Cardiac muscle cell (in vitro differentiated cells and primary cell): Measurements from ENCODE around the gene KATNA1. TPM values are rescaled to one million over a fixed set of nuclear protein-coding genes. Genes with fewer than 3 reads are reported as not detected.
A peak's percentile ranks its signal among the peaks of the same experiment; 100 is the strongest.
"Not testable (repeated sequence)": the region's sequence is repeated elsewhere in the genome, so short reads cannot be mapped to it uniquely, and the experiment has no call there.

ENCODE experiments used
- DNase-seq, 2 donors: peaks; one replicate each; pipeline versions ENCODE4 v3.0.0 to v3.0.0-alpha.2; 2010 to 2017; ENCODE audit warnings: low read depth in 1 of 2, low spot score in 1 of 2
- H3K27ac ChIP-seq: fragments of 200-600 bp; sonication (generic); 2 replicates; pipeline ENCODE4 v1.5.1; 2016
- H3K27me3 ChIP-seq: fragments of 200-600 bp; sonication (generic); 2 replicates; pipeline ENCODE4 v1.6.0; 2016; ENCODE audit warnings: control low read depth
- H3K36me3 ChIP-seq: fragments of 200-600 bp; sonication (generic); 2 replicates; pipeline ENCODE4 v1.5.1; 2016; ENCODE audit warnings: control low read depth
- H3K4me1 ChIP-seq: fragments of 200-600 bp; sonication (generic); 2 replicates; pipeline ENCODE4 v1.8.1; 2017; ENCODE audit warnings: low read depth, mild to moderate bottlenecking, mixed run types
- H3K4me3 ChIP-seq: fragments of 200-600 bp; sonication (generic); 2 replicates; pipeline ENCODE4 v1.5.1; 2016; ENCODE audit warnings: mild to moderate bottlenecking
- H3K9me3 ChIP-seq: fragments of 200-600 bp; sonication (generic); 2 replicates; pipeline ENCODE4 v1.5.1; 2017; ENCODE audit warnings: low read depth, mild to moderate bottlenecking, control low read depth
- CTCF ChIP-seq: IDR thresholded peaks from 2 replicates; pipeline ENCODE4 v1.5.1; 2012; ENCODE audit warnings: low read depth, mild to moderate bottlenecking, low read length
- polyA plus RNA-seq: library from polyadenylated mRNA; unstranded; fragments of >200 nt; fragmentation: Nextera tagmentation; extraction: Ambion mirVana; gene quantifications from 2 replicates; pipeline ENCODE4 v1.2.1, GENCODE V29; 2016
- total RNA-seq: library from RNA; depleted of rRNA; stranded (reverse); fragments of >200 nt; gene quantifications from 2 replicates; pipeline ENCODE4 v1.2.3, GENCODE V29; 2016

Gene KATNA1
- total and polyA plus RNA-seq, 2 experiments from 2014 or later, result 16.1 to 22.5 TPM

- peaks cover 19% of the 10 kb centered on the region for H3K36me3 ChIP-seq
- no peak for TF ChIP-seq CTCF
- no peaks in the 10 kb centered on the region for H3K9me3 ChIP-seq
Measured at GRCh38 chr6:149686230-149686629, 37.7 kb upstream of the KATNA1 start.

GRCh38 chr6:149683256-149683859 lies 34.8 kb upstream of the KATNA1 start:
- TF ChIP-seq CTCF, result no peak
- no peak for DNase-seq
- Histone ChIP-seq H3K36me3 (peaks cover 22% of the 10 kb centered on the region), H3K27me3 (no peaks in the 10 kb centered on the region), H3K4me1 (peaks cover 9% of the 10 kb centered on the region), H3K4me3 (no peak overlapping the region), H3K27ac (peak overlapping the region; percentile 53), H3K9me3 (no peaks in the 10 kb centered on the region)

More at GRCh38 chr6:149686230-149686629, 37.7 kb upstream of the KATNA1 start:
- Histone ChIP-seq H3K4me3 (no peak overlapping the region), H3K4me1 (peaks cover 5% of the 10 kb centered on the region), H3K27ac (peak overlapping the region; percentile 45), H3K27me3 (no peaks in the 10 kb centered on the region)
- no peak for DNase-seq

- H3K4me3 ChIP-seq, H3K4me1 ChIP-seq, DNase-seq, H3K27me3 ChIP-seq, H3K27ac ChIP-seq, H3K9me3 ChIP-seq: not testable (repeated sequence)
- H3K36me3 ChIP-seq, result peaks cover 23% of the 10 kb centered on the region
Measured at GRCh38 chr6:149681845-149682244, 33.3 kb upstream of the KATNA1 start.

GRCh38 chr6:149681209-149681608 lies 32.7 kb upstream of the KATNA1 start:
- H3K36me3 ChIP-seq, result peaks cover 26% of the 10 kb centered on the region
- no peak for DNase-seq
- H3K4me3 ChIP-seq, result no peak overlapping the region
- peak overlapping the region; percentile 62 for H3K27ac ChIP-seq
- peaks cover 9% of the 10 kb centered on the region for H3K4me1 ChIP-seq
- TF ChIP-seq CTCF, result no peak
- H3K27me3 ChIP-seq, result no peaks in the 10 kb centered on the region
- no peaks in the 10 kb centered on the region for H3K9me3 ChIP-seq

- H3K27me3 ChIP-seq, result no peaks in the 10 kb centered on the region
- TF ChIP-seq CTCF, result no peak
- H3K4me3 ChIP-seq, result no peak overlapping the region
- peaks cover 9% of the 10 kb centered on the region for H3K4me1 ChIP-seq
- peak overlapping the region; percentile 62 for H3K27ac ChIP-seq
- H3K36me3 ChIP-seq, result peaks cover 32% of the 10 kb centered on the region
- no peak for DNase-seq
- no peaks in the 10 kb centered on the region for H3K9me3 ChIP-seq
Measured at GRCh38 chr6:149680503-149680902, 32.0 kb upstream of the KATNA1 start.

- H3K27me3 ChIP-seq, H3K4me3 ChIP-seq, DNase-seq, H3K27ac ChIP-seq, H3K4me1 ChIP-seq, H3K9me3 ChIP-seq: not testable (repeated sequence)
- H3K36me3 ChIP-seq, result peaks cover 42% of the 10 kb centered on the region
Measured at GRCh38 chr6:149672265-149672664, 23.8 kb upstream of the KATNA1 start.
